NCI-H187 (cell line): ENCODE data around the gene CYTL1.

Source experiments
- DNase-seq, 2 experiments: peaks; one replicate each; lab custom pipeline; 2025; lab: John Stamatoyannopoulos, UW

The CYTL1 gene

DNA sequence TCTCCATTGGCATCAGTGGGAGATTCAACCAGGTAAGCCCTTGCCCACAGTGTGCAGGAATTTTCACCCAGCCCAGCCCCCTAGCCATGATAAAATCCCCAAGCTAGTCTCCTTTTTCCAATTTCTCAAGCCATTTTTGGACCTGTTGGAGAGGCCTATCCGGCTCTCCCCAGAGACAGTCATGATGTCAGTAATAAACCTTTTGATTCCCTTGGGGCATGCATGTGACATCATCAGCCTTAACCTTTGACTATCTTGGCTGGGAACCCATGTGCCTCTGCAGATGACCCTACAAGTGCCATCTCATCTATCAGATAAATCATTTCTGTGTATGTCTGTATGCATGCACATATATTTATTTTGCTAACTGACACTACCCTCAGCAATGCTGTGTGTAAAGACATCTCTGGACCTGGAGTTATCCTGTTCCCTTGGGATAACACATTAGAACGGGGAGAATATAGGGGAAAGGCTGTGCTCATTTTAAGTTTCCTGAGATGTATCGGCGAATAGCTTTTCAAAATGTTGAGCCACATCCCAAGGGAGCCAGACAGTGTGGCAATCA is 51.0 kb downstream of the CYTL1 start:
- no peak for DNase-seq
